ENCODE results near the gene MAP4K5. TPM values are rescaled to one million over a fixed set of nuclear protein-coding genes. Genes with fewer than 3 reads are reported as not detected.
A peak's percentile ranks its signal among the peaks of the same experiment; 100 is the strongest.
"Not testable (repeated sequence)": the region's sequence is repeated elsewhere in the genome, so short reads cannot be mapped to it uniquely, and the experiment has no call there.

MAP4K5 gene
- total RNA-seq, 1 donor from 2014 or later: 12.3 TPM

GRCh38 chr14:50569714-50570274 lies 37.4 kb upstream of the MAP4K5 start:
- no peak for TF ChIP-seq CTCF (IDR thresholded peaks at IDR 0.05; ENCODE audit: borderline replicate concordance)
- intact Hi-C loops (cut with micrococcal nuclease): no loop called here
- no peaks in the 10 kb centered on the region for H3K27me3 ChIP-seq (ENCODE audit: low read depth)
- DNase-seq: no peak
- no peaks in the 10 kb centered on the region for H3K4me1 ChIP-seq
- H3K4me3 ChIP-seq: no peak overlapping the region
- H3K27ac ChIP-seq (replicated peaks): no peak overlapping the region
- peaks cover 48% of the 10 kb centered on the region for H3K9me3 ChIP-seq (replicated peaks)
- H3K36me3 ChIP-seq: no peaks in the 10 kb centered on the region

GRCh38 chr14:50562841-50563240 lies 30.5 kb upstream of the MAP4K5 start:
- no peak for DNase-seq
- Histone ChIP-seq H3K4me1 (peaks cover 22% of the 10 kb centered on the region), H3K27ac (replicated peaks) (no peak overlapping the region), H3K27me3 (ENCODE audit: low read depth) (peaks cover 32% of the 10 kb centered on the region), H3K36me3 (no peaks in the 10 kb centered on the region), H3K4me3 (no peak overlapping the region), H3K9me3 (replicated peaks) (no peaks in the 10 kb centered on the region)
- intact Hi-C loops (cut with micrococcal nuclease): no loop called here
- no peak for TF ChIP-seq CTCF (IDR thresholded peaks at IDR 0.05; ENCODE audit: borderline replicate concordance)

GRCh38 chr14:50560931-50561285 lies 28.5 kb upstream of the MAP4K5 start:
- H3K36me3 ChIP-seq: no peaks in the 10 kb centered on the region
- H3K4me1 ChIP-seq: peaks cover 22% of the 10 kb centered on the region
- peak overlapping the region; percentile 77 for H3K4me3 ChIP-seq
- H3K27ac ChIP-seq (replicated peaks): peak overlapping the region; percentile 87
- peaks cover 46% of the 10 kb centered on the region for H3K27me3 ChIP-seq (ENCODE audit: low read depth)
- no peaks in the 10 kb centered on the region for H3K9me3 ChIP-seq (replicated peaks)
- peak; percentile 86 for DNase-seq
- no peak for TF ChIP-seq CTCF (IDR thresholded peaks at IDR 0.05; ENCODE audit: borderline replicate concordance)
- intact Hi-C loops (cut with micrococcal nuclease): no loop called here

- peak; percentile 75 for DNase-seq
- peaks cover 47% of the 10 kb centered on the region for H3K27me3 ChIP-seq (ENCODE audit: low read depth)
- H3K9me3 ChIP-seq (replicated peaks): no peaks in the 10 kb centered on the region
- intact Hi-C loops (cut with micrococcal nuclease): no loop called here
- H3K4me3 ChIP-seq: peak within 1 kb of the TSS; percentile 77
- TF ChIP-seq CTCF (IDR thresholded peaks at IDR 0.05; ENCODE audit: borderline replicate concordance): no peak
- peaks cover 22% of the 10 kb centered on the region for H3K4me1 ChIP-seq
- no peaks in the 10 kb centered on the region for H3K36me3 ChIP-seq
- peak within 1 kb of the TSS; percentile 87 for H3K27ac ChIP-seq (replicated peaks)
These were observed 27.9 kb upstream of the MAP4K5 start, which contains the start of gene ATL1 for GRCh38 chr14:50559990-50560930. ATL1 (plus strand) TSS chr14:50560145; CDS start chr14:50560266, 121 bp downstream.

GRCh38 chr14:50552796-50553195 lies 20.4 kb upstream of the MAP4K5 start:
- DNase-seq; H3K36me3 ChIP-seq; H3K9me3 ChIP-seq (replicated peaks); intact Hi-C loops (cut with micrococcal nuclease); H3K4me3 ChIP-seq; H3K4me1 ChIP-seq; H3K27ac ChIP-seq (replicated peaks): not testable (repeated sequence)
- H3K27me3 ChIP-seq (ENCODE audit: low read depth): peaks cover 41% of the 10 kb centered on the region

GRCh38 chr14:50551877-50552276 lies 19.5 kb upstream of the MAP4K5 start:
- H3K4me3 ChIP-seq: no peak overlapping the region
- H3K36me3 ChIP-seq: no peaks in the 10 kb centered on the region
- peaks cover 32% of the 10 kb centered on the region for H3K27me3 ChIP-seq (ENCODE audit: low read depth)
- no peak overlapping the region for H3K27ac ChIP-seq (replicated peaks)
- no peaks in the 10 kb centered on the region for H3K4me1 ChIP-seq
- DNase-seq: no peak
- TF ChIP-seq CTCF (IDR thresholded peaks at IDR 0.05; ENCODE audit: borderline replicate concordance): no peak
- no peaks in the 10 kb centered on the region for H3K9me3 ChIP-seq (replicated peaks)
- intact Hi-C loops (cut with micrococcal nuclease): no loop called here

Data from left ventricle myocardium inferior (tissue), 1 donor.